GM18508 (cell line): ENCODE measurements around the gene ANKRD16.

Experiments
- ATAC-seq: cut with Tn5 transposase; IDR thresholded peaks from one replicate; pipeline ENCODE4 v1.9.1; 2021; ENCODE audit warnings: moderate number of reproducible peaks; ENCODE audit not compliant: insufficient read depth, unreplicated experiment

The ANKRD16 gene

DNA sequence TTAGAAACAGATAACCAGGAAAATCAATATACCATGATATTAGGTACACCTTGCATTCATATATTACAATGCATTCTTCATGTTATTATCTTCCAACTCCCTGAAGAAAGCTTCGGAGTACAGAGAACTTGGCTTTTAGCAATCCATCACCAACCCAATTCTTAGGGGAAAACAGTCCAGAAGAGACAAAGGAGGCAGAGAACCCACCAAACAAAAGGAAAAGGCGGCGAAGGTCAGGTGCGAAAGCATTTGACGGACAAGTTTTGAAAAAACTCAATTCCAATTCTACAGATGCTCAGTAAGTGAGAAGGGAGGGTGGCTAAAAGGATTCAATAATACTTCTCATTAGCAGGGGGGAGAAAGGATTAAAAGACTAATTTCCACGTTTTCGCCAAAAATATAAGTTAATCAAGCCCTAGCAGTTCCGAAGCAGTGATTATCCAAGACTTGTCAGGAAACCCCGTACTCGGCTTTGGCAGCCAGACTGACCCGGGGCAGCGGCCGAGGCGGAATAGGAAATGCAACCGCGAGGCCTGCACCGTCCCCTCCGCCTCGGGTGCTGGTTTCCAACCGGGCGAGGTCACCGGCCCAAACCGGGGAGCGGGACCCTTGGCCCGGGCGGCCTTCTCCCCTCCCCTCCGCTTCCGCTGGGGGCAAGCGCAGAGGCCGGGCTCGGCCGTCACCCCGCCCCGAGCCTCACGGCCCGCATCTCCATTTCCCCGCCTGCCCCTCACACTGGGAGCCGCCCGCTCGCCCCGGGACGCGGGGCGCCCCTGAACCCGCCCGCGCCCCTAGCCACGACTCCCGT lies 77.2 kb downstream of the ANKRD16 start:
- ATAC-seq, result no peak
